Lower leg skin (tissue), 4 donors: Measurements from ENCODE around the gene CLSTN2. TPM values are rescaled to one million over a fixed set of nuclear protein-coding genes. Genes with fewer than 3 reads are reported as not detected.

Experiments
- DNase-seq, 2 donors: peaks; one replicate each; pipeline ENCODE4 v3.0.0-alpha.2; 2019; ENCODE audit warnings: low spot score in 2 of 2
- H3K4me3 ChIP-seq: fragments of 200-600 bp; sonication (generic); 2 replicates; pipeline ENCODE4 v1.5.1; 2017; ENCODE audit warnings: mild to moderate bottlenecking, low read depth; ENCODE audit not compliant: poor library complexity, severe bottlenecking
- CTCF ChIP-seq, 3 donors: fragments of 450-650 bp; IDR thresholded peaks; one replicate each; pipeline ENCODE4 v1.5.1; 2016; ENCODE audit warnings: antibody characterized with exemption in 3 of 3, mild to moderate bottlenecking in 3 of 3, moderate library complexity in 2 of 3
- POLR2A ChIP-seq, 2 donors: fragments of 450-650 bp; IDR thresholded peaks; one replicate each; pipeline ENCODE4 v1.6.1; 2016 to 2017; ENCODE audit warnings: antibody characterized with exemption in 2 of 2, mild to moderate bottlenecking in 1 of 2, moderate library complexity in 1 of 2
- WGBS, 2 donors: methylation state at CpG; one replicate each; pipeline ENCODE4 v1.1.5; 2018; 5-methylcytosine and 5-hydroxymethylcytosine counted together
- intact Hi-C: fragments of 100-400 bp; cut with DNase I; formaldehyde crosslinking; loops from one replicate; pipeline ENCODE4 v1.15.0; 2023; ENCODE audit warnings: low total_unique reads
- total RNA-seq, 4 donors: library from RNA; depleted of rRNA; stranded (reverse); fragments of >200 nt; gene quantifications; one replicate each; pipeline ENCODE4 v1.1.0, GENCODE V29; 2016

Gene CLSTN2
- total RNA-seq, 4 donors from 2014 or later: 3.1 to 7.9 (median 4.7) TPM

GRCh38 chr3:140223631-140224030 is 288.6 kb downstream of the CLSTN2 start:
- H3K4me3 ChIP-seq: no peak overlapping the region
- DNase-seq: no peak
- intact Hi-C loops: no loop called here
- no peak for TF ChIP-seq CTCF (IDR thresholded peaks at IDR 0.05)
- no peak for TF ChIP-seq POLR2A (IDR thresholded peaks at IDR 0.05)
- WGBS, 2 donors: 59 to 73% methylated on average over 2 of the region's 2 CpGs

GRCh38 chr3:140224307-140224706 is 289.3 kb downstream of the CLSTN2 start:
- TF ChIP-seq POLR2A (IDR thresholded peaks at IDR 0.05): no peak
- no peak for TF ChIP-seq CTCF (IDR thresholded peaks at IDR 0.05)
- no peak for DNase-seq

GRCh38 chr3:140225996-140226395 is 291.0 kb downstream of the CLSTN2 start:
- intact Hi-C loops: no loop called here

More at GRCh38 chr3:140224307-140224706, 289.3 kb downstream of the CLSTN2 start:
- intact Hi-C loops: no loop called here
- WGBS, 2 donors: 82 to 97% methylated on average over 1 of the region's 1 CpG
- H3K4me3 ChIP-seq: no peak overlapping the region

GRCh38 chr3:140233702-140234101 is 298.7 kb downstream of the CLSTN2 start:
- H3K4me3 ChIP-seq: no peak overlapping the region
- TF ChIP-seq POLR2A (IDR thresholded peaks at IDR 0.05) (no peak), CTCF (IDR thresholded peaks at IDR 0.05) (no peak)
- intact Hi-C loops: no loop called here
- DNase-seq: no peak
- WGBS, 2 donors: 76 to 77% methylated on average over 1 of the region's 1 CpG

More at GRCh38 chr3:140225996-140226395, 291.0 kb downstream of the CLSTN2 start:
- DNase-seq: no peak
- no peak for TF ChIP-seq POLR2A (IDR thresholded peaks at IDR 0.05)
- no peak for TF ChIP-seq CTCF (IDR thresholded peaks at IDR 0.05)
- H3K4me3 ChIP-seq: no peak overlapping the region

- no peak overlapping the region for H3K4me3 ChIP-seq
- no peak for DNase-seq
- intact Hi-C loops: no loop called here
- 84 to 91% methylated on average over 4 of the region's 4 CpGs for WGBS, 2 donors
- TF ChIP-seq CTCF (IDR thresholded peaks at IDR 0.05): no peak
- TF ChIP-seq POLR2A (IDR thresholded peaks at IDR 0.05): no peak
These were observed 299.3 kb downstream of the CLSTN2 start for GRCh38 chr3:140234256-140234655.

GRCh38 chr3:140236836-140237501 is 302.0 kb downstream of the CLSTN2 start:
- WGBS, 2 donors: 70 to 73% methylated on average over 5 of the region's 5 CpGs
- intact Hi-C loops: no loop called here
- no peak for TF ChIP-seq POLR2A (IDR thresholded peaks at IDR 0.05)
- no peak for TF ChIP-seq CTCF (IDR thresholded peaks at IDR 0.05)
- DNase-seq: no peak
- no peak overlapping the region for H3K4me3 ChIP-seq
